IMR-90 (cell line): ENCODE data around the gene SEC61B. TPM values are rescaled to one million over a fixed set of nuclear protein-coding genes. Genes with fewer than 3 reads are reported as not detected.

Source experiments
- ATAC-seq: fragments of 200-7000 bp; cut with Tn5 transposase; 2 replicates; pipeline ENCODE4 v1.9.1; 2020; ENCODE audit warnings: low read depth, mild to moderate bottlenecking, moderate library complexity
- BruUV-seq: library from RNA; stranded (reverse); fragments of 400-500 nt; replicated peaks from 2 replicates; lab custom pipeline; 2021; lab: Mats Ljungman, UMichigan
- CTCF ChIA-PET: fragments of 300-600 bp; formaldehyde crosslinking; extraction: SDS; loops from one replicate; lab custom pipeline; 2021; ENCODE audit warnings: antibody characterized with exemption; lab: Yijun Ruan, JAX
- POLR2A ChIA-PET: fragments of 300-600 bp; sonication (Branson Sonifier 250); formaldehyde crosslinking; loops from one replicate; lab custom pipeline; 2022; ENCODE audit warnings: antibody characterized with exemption; ENCODE audit not compliant: unreplicated experiment; lab: Charles Lee
- DNase-seq: peaks from one replicate; pipeline ENCODE4 v3.0.0; 2013
- H2AFZ ChIP-seq: replicated peaks from 2 replicates; pipeline ENCODE3; 2013; ENCODE audit warnings: low read length, mild to moderate bottlenecking; ENCODE audit not compliant: poor library complexity
- H2AK5ac ChIP-seq: 2 replicates; pipeline ENCODE4 v1.6.1; 2013; ENCODE audit warnings: low read depth, low read length, inconsistent platforms
- H2AK9ac ChIP-seq: replicated peaks from 2 replicates; pipeline ENCODE3; 2013; ENCODE audit warnings: mild to moderate bottlenecking, low read depth, low read length, moderate library complexity; ENCODE audit not compliant: poor library complexity
- H2BK120ac ChIP-seq: 2 replicates; pipeline ENCODE4 v1.6.1; 2013; ENCODE audit warnings: low read depth, low read length, inconsistent platforms
- H2BK15ac ChIP-seq: 3 replicates; pipeline ENCODE4 v1.6.1; 2013; ENCODE audit warnings: low read depth, low read length, inconsistent platforms
- H2BK20ac ChIP-seq: 2 replicates; pipeline ENCODE4 v1.6.1; 2013; ENCODE audit warnings: low read depth, mild to moderate bottlenecking, inconsistent platforms, low read length, moderate library complexity
- H2BK5ac ChIP-seq: 2 replicates; pipeline ENCODE4 v1.6.1; 2013; ENCODE audit warnings: mild to moderate bottlenecking, low read depth, low read length, inconsistent platforms; ENCODE audit not compliant: poor library complexity, severe bottlenecking
- H3K14ac ChIP-seq: replicated peaks from 2 replicates; pipeline ENCODE4 v1.6.1; 2013; ENCODE audit warnings: low read depth, low read length, inconsistent platforms
- H3K18ac ChIP-seq: 2 replicates; pipeline ENCODE4 v1.6.1; 2013; ENCODE audit warnings: low read depth, low read length, control low read depth
- H3K23ac ChIP-seq: 2 replicates; pipeline ENCODE4 v1.6.1; 2013; ENCODE audit warnings: low read depth, low read length, inconsistent platforms
- H3K27ac ChIP-seq: 2 replicates; pipeline ENCODE4 v1.5.1; 2013; ENCODE audit warnings: mild to moderate bottlenecking, control low read depth, low read length; ENCODE audit not compliant: insufficient read depth
- H3K27me3 ChIP-seq: 2 replicates; pipeline ENCODE4 v1.6.1; 2013; ENCODE audit warnings: low read length; ENCODE audit not compliant: control insufficient read depth, insufficient read depth
- H3K36me3 ChIP-seq: 2 replicates; pipeline ENCODE4 v1.6.1; 2013; ENCODE audit warnings: low read length, mixed read lengths; ENCODE audit not compliant: control insufficient read depth, insufficient read depth
- H3K4ac ChIP-seq: 2 replicates; pipeline ENCODE4 v1.6.1; 2013; ENCODE audit warnings: low read depth, low read length, inconsistent platforms
- H3K4me1 ChIP-seq: 2 replicates; pipeline ENCODE4 v1.6.1; 2013; ENCODE audit warnings: low read length, mixed read lengths; ENCODE audit not compliant: control insufficient read depth, insufficient read depth
- H3K4me2 ChIP-seq: 2 replicates; pipeline ENCODE4 v1.6.1; 2013; ENCODE audit warnings: low read depth, mild to moderate bottlenecking, control low read depth, low read length, moderate library complexity
- H3K4me3 ChIP-seq: 2 replicates; pipeline ENCODE4 v1.5.1; 2013; ENCODE audit warnings: low read depth, mild to moderate bottlenecking, control low read depth, low read length, moderate library complexity; ENCODE audit not compliant: insufficient read depth
- H3K56ac ChIP-seq: 2 replicates; pipeline ENCODE4 v1.6.1; 2013; ENCODE audit warnings: low read length, inconsistent platforms; ENCODE audit not compliant: insufficient read depth; ENCODE audit errors: extremely low read depth
- H3K79me1 ChIP-seq, 2 experiments: 2 replicates each; pipeline ENCODE4 v1.6.1; 2013; ENCODE audit warnings: low read length in 2 of 2, inconsistent platforms in 1 of 2, low read depth in 1 of 2
- H3K9ac ChIP-seq: 2 replicates; pipeline ENCODE4 v1.6.1; 2013; ENCODE audit warnings: low read depth, low read length, control low read depth
- H3K9me1 ChIP-seq: 2 replicates; pipeline ENCODE4 v1.6.1; 2013; ENCODE audit warnings: low read length, inconsistent platforms; ENCODE audit not compliant: insufficient read depth
- H3K9me3 ChIP-seq: 2 replicates; pipeline ENCODE4 v1.6.1; 2013; ENCODE audit warnings: low read length; ENCODE audit not compliant: control insufficient read depth, insufficient read depth
- H4K20me1 ChIP-seq: 2 replicates; pipeline ENCODE4 v1.6.1; 2013; ENCODE audit warnings: low read length, inconsistent platforms; ENCODE audit not compliant: insufficient read depth
- H4K5ac ChIP-seq: 2 replicates; pipeline ENCODE4 v1.6.1; 2013; ENCODE audit warnings: mild to moderate bottlenecking, low read depth, low read length, control low read depth
- H4K8ac ChIP-seq, 2 experiments: 2 replicates each; pipeline ENCODE4 v1.6.1; 2013; ENCODE audit warnings: low read depth in 2 of 2, low read length in 2 of 2, control low read depth in 1 of 2, inconsistent platforms in 1 of 2
- H4K91ac ChIP-seq: 2 replicates; pipeline ENCODE4 v1.6.1; 2013; ENCODE audit warnings: low read depth, low read length, inconsistent platforms; ENCODE audit not compliant: insufficient read depth
- CEBPB ChIP-seq: IDR thresholded peaks from 2 replicates; pipeline ENCODE4 v1.6.1; 2012; ENCODE audit warnings: low read depth, low read length, improper control_type of control experiment
- ELK1 ChIP-seq: fragments of 150-350 bp; IDR thresholded peaks from 2 replicates; pipeline ENCODE4 v1.6.1; 2016; ENCODE audit warnings: low read depth, mild to moderate bottlenecking, low read length, moderate library complexity, borderline replicate concordance
- FOS ChIP-seq: fragments of 150-350 bp; IDR thresholded peaks from 2 replicates; pipeline ENCODE4 v1.6.1; 2016; ENCODE audit warnings: low read depth, low read length
- MXI1 ChIP-seq: IDR thresholded peaks from 2 replicates; pipeline ENCODE4 v1.6.1; 2012; ENCODE audit warnings: low read depth, mild to moderate bottlenecking, low read length, moderate library complexity, borderline replicate concordance
- RFX5 ChIP-seq: IDR thresholded peaks from 2 replicates; pipeline ENCODE4 v1.8.0; 2012; ENCODE audit warnings: low read depth, mild to moderate bottlenecking, low read length, moderate library complexity
- WGBS, 2 experiments: methylation state at CpG; one replicate each; pipeline versions ENCODE4 v1.1.5 to v1.1.7; 2013; ENCODE audit warnings: missing lambda C conversion rate in 2 of 2; ENCODE audit not compliant: insufficient read length in 1 of 2; ENCODE audit errors: extremely low coverage in 2 of 2; 5-methylcytosine and 5-hydroxymethylcytosine counted together
- dilution Hi-C: fragments of 300-500 bp; cut with HindIII; formaldehyde crosslinking; loops from one replicate; pipeline ENCODE4 v1.14.3; 2018; ENCODE audit warnings: low sequenced_read_pairs; ENCODE audit not compliant: unreplicated experiment
- in situ Hi-C: fragments of 300-500 bp; cut with MboI; formaldehyde crosslinking; loops from 3 replicates; pipeline ENCODE4 v1.14.3; 2019; ENCODE audit warnings: low sequenced_read_pairs, inconsistent platforms, mixed read lengths
- intact Hi-C: fragments of 100-400 bp; cut with micrococcal nuclease; formaldehyde crosslinking; loops from 2 replicates; pipeline ENCODE4 v1.10.0; 2022
- polyA plus RNA-seq, 3 experiments: library from polyadenylated mRNA; depleted of rRNA; stranded (reverse); fragments of >200 nt; gene quantifications; 2 replicates each; pipeline ENCODE4 v1.2.3, GENCODE V29; 2012; ENCODE audit warnings: low replicate concordance in 1 of 3
- total RNA-seq: library from RNA; depleted of rRNA; stranded (reverse); fragments of >200 nt; gene quantifications from 2 replicates; pipeline ENCODE4 v1.2.3, GENCODE V29; 2012

SEC61B gene
- total and polyA plus RNA-seq, 2 of the 4 experiments (the other 2 are of a cell fraction), result 180 to 281 TPM

DNA sequence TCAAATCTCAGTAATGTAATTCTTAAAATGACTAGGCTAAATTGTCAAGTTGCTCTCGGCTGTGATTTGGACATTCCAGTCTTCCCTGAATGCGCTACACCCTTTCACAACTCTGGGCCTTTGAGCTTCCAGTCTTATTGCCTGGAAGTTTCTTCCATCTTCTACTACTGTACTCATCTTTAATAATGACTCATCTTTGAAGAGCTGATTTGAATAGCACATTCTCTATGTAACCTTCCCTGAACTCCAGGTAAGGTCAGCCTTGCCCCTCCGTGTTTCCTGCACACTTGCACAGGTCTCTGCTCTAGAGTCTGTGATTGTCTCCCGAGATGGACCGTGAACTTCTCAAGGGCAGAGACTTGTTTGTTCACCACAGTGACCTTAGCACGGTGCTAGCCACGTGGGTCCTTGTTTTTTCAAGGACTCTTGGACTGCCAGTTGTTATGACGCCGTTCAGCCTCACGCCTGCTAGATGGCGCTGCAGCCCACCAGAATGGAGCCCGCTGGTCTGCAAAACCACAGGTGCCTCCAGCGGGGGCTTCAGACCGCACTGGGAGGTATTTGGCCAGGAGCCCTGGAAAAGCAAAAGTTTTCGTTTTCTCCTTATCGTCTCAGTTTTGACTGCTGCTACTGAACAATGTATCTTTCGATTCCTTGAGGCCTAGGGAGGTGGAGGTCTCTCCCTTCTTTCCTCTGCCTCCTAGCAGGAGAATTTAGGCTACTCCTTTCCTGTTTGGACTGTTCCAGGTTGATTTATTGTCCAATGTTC, 44.4 kb downstream of the SEC61B start (continued):
- no peak for TF ChIP-seq ELK1

- no peak overlapping the region for H3K18ac ChIP-seq
- H2AK9ac ChIP-seq, result no peak overlapping the region
- H3K9me1 ChIP-seq, result peaks cover 2% of the 10 kb centered on the region; the same call in 1 of the 2 replicates
- no TSS peak for BruUV-seq
- no peak overlapping the region for H3K14ac ChIP-seq
- H3K27ac ChIP-seq, result no peak overlapping the region
- H3K36me3 ChIP-seq, result no peaks in the 10 kb centered on the region
- no peaks in the 10 kb centered on the region for H4K20me1 ChIP-seq
- no peak overlapping the region for H3K4ac ChIP-seq
- no peak overlapping the region for H3K4me2 ChIP-seq
- H3K4me1 ChIP-seq, result peaks cover 2% of the 10 kb centered on the region; the same call in 1 of the 2 replicates
- intact Hi-C loops (loop anchor here (5.0 to 10.0 kb wide), 5 partner anchors 85 to 1325 kb away; partner anchors contain the start of gene STX17), in situ Hi-C loops (loop anchor here (25.0 kb wide), 3 partner anchors 543 to 943 kb away; partner anchors contain the start of gene NR4A3), dilution Hi-C loops (no loop called here)
- no peak overlapping the region for H3K23ac ChIP-seq
- no peaks in the 10 kb centered on the region for H3K27me3 ChIP-seq
- peak; percentile 73 for ATAC-seq
- no peak overlapping the region for H3K4me3 ChIP-seq
- H2BK20ac ChIP-seq, result no peak overlapping the region
- 13% methylated on average over 1 of the region's 3 CpGs; no CpG with 5 or more reads in 1 of the 2 experiments for WGBS, 2 experiments
- H2BK5ac ChIP-seq, result no peak overlapping the region
- H4K5ac ChIP-seq, result no peak overlapping the region
- H3K56ac ChIP-seq, result no peak overlapping the region
- H2AFZ ChIP-seq, result no peak overlapping the region
- H4K8ac ChIP-seq, result no peak overlapping the region
- TF ChIP-seq RFX5, result no peak
- TF ChIP-seq FOS, result peak; percentile 51; the same call in 1 of the 2 replicates
- TF ChIP-seq MXI1, result no peak
- TF ChIP-seq ELK1, result no peak
- peak; percentile 81; the same call in 1 of the 2 replicates for TF ChIP-seq CEBPB
- no peak overlapping the region for H3K9ac ChIP-seq
- CTCF ChIA-PET, result no interaction called here
- no peak overlapping the region for H4K91ac ChIP-seq
- no peak overlapping the region for H2AK5ac ChIP-seq
- no peak overlapping the region for H2BK120ac ChIP-seq
- no peak overlapping the region for H2BK15ac ChIP-seq
- H3K9me3 ChIP-seq, result no peaks in the 10 kb centered on the region
- peak; percentile 85 for DNase-seq
- POLR2A ChIA-PET, result no interaction called here
- no peaks in the 10 kb centered on the region for H3K79me1 ChIP-seq
Measured at GRCh38 chr9:99269416-99269815, 47.3 kb downstream of the SEC61B start.
